ENCODE measurements around the gene L3MBTL4.

L3MBTL4 gene

GRCh38 chr18:5977022-5977421 is 437.7 kb downstream of the L3MBTL4 start:
- H3K4me1 Mint-ChIP-seq: peaks cover 29 to 55% of the 10 kb centered on the region in 2 donors
- no peak overlapping the region for H3K4me3 Mint-ChIP-seq
- ATAC-seq (replicated peaks): no peak
- peak overlapping the region; percentile 57 for H3K27ac Mint-ChIP-seq
- no peaks in the 10 kb centered on the region for H3K27me3 Mint-ChIP-seq
- H3K9me3 Mint-ChIP-seq: peaks cover 0 to 1% of the 10 kb centered on the region in 2 donors
- H3K36me3 Mint-ChIP-seq: peaks cover 5 to 7% of the 10 kb centered on the region in 2 donors
- no peak for DNase-seq

GRCh38 chr18:5975111-5976002 is 439.4 kb downstream of the L3MBTL4 start:
- Mint-ChIP-seq H3K27me3 (no peaks in the 10 kb centered on the region), H3K36me3 (peaks cover 5 to 7% of the 10 kb centered on the region in 2 donors), H3K4me3 (peak overlapping the region; percentile 48 to 69), H3K4me1 (peaks cover 29 to 57% of the 10 kb centered on the region in 2 donors), H3K27ac (peak overlapping the region; percentile 78), H3K9me3 (peaks cover 0 to 1% of the 10 kb centered on the region in 2 donors)
- peak; percentile 6 for DNase-seq
- ATAC-seq (replicated peaks): peak; percentile 95 to 97

- DNase-seq (no peak), ATAC-seq (replicated peaks) (peak; percentile 61 to 63)
- Mint-ChIP-seq H3K36me3 (peaks cover 5 to 7% of the 10 kb centered on the region in 2 donors), H3K4me1 (peaks cover 29 to 51% of the 10 kb centered on the region in 2 donors), H3K9me3 (peaks cover 0 to 1% of the 10 kb centered on the region in 2 donors), H3K4me3 (peak overlapping the region in 1 of 2 donors; percentile 69), H3K27me3 (no peaks in the 10 kb centered on the region), H3K27ac (peak overlapping the region; percentile 78)
Observed at GRCh38 chr18:5974696-5975095, 440.0 kb downstream of the L3MBTL4 start.

- H3K4me3 Mint-ChIP-seq: no peak overlapping the region
- DNase-seq: no peak
- H3K27ac Mint-ChIP-seq: no peak overlapping the region
- ATAC-seq (replicated peaks): no peak
- peaks cover 5 to 7% of the 10 kb centered on the region in 2 donors for H3K36me3 Mint-ChIP-seq
- no peaks in the 10 kb centered on the region for H3K27me3 Mint-ChIP-seq
- peaks cover 29 to 49% of the 10 kb centered on the region in 2 donors for H3K4me1 Mint-ChIP-seq
- peaks cover 0 to 1% of the 10 kb centered on the region in 2 donors for H3K9me3 Mint-ChIP-seq
Observed at GRCh38 chr18:5973099-5973498, 441.6 kb downstream of the L3MBTL4 start.

GRCh38 chr18:5972298-5972697 is 442.4 kb downstream of the L3MBTL4 start:
- H3K36me3 Mint-ChIP-seq: peaks cover 7 to 10% of the 10 kb centered on the region in 2 donors
- peaks cover 0 to 1% of the 10 kb centered on the region in 2 donors for H3K9me3 Mint-ChIP-seq
- no peak for DNase-seq
- H3K27me3 Mint-ChIP-seq: no peaks in the 10 kb centered on the region
- peak; percentile 15 to 26 for ATAC-seq (replicated peaks)
- no peak overlapping the region for H3K4me3 Mint-ChIP-seq
- H3K4me1 Mint-ChIP-seq: peaks cover 28 to 47% of the 10 kb centered on the region in 2 donors
- no peak overlapping the region for H3K27ac Mint-ChIP-seq

- Mint-ChIP-seq H3K9me3 (peaks cover 0 to 1% of the 10 kb centered on the region in 2 donors), H3K4me1 (peaks cover 11 to 27% of the 10 kb centered on the region in 2 donors)
- no peak for ATAC-seq (replicated peaks)
Observed at GRCh38 chr18:5969989-5970403, 444.7 kb downstream of the L3MBTL4 start.

GRCh38 chr18:5969355-5969988 is 445.2 kb downstream of the L3MBTL4 start:
- no peaks in the 10 kb centered on the region for H3K9me3 Mint-ChIP-seq
- peaks cover 4 to 7% of the 10 kb centered on the region in 2 donors for H3K36me3 Mint-ChIP-seq
- H3K4me1 Mint-ChIP-seq: peaks cover 7 to 22% of the 10 kb centered on the region in 2 donors
- no peak for DNase-seq
- no peak overlapping the region for H3K4me3 Mint-ChIP-seq
- H3K27ac Mint-ChIP-seq: no peak overlapping the region
- ATAC-seq (replicated peaks): no peak
- H3K27me3 Mint-ChIP-seq: no peaks in the 10 kb centered on the region

More at GRCh38 chr18:5969989-5970403, 444.7 kb downstream of the L3MBTL4 start:
- DNase-seq: no peak
- Mint-ChIP-seq H3K36me3 (peaks cover 7 to 8% of the 10 kb centered on the region in 2 donors), H3K27ac (no peak overlapping the region), H3K27me3 (no peaks in the 10 kb centered on the region), H3K4me3 (no peak overlapping the region)

- H3K27ac Mint-ChIP-seq: no peak overlapping the region
- no peak for DNase-seq
- no peaks in the 10 kb centered on the region for H3K9me3 Mint-ChIP-seq
- no peaks in the 10 kb centered on the region for H3K27me3 Mint-ChIP-seq
- H3K4me1 Mint-ChIP-seq: peaks cover 6 to 12% of the 10 kb centered on the region in 2 donors
- no peak overlapping the region for H3K4me3 Mint-ChIP-seq
- ATAC-seq (replicated peaks): no peak
- peaks cover 3 to 7% of the 10 kb centered on the region in 2 donors for H3K36me3 Mint-ChIP-seq
Observed at GRCh38 chr18:5967666-5968065, 447.0 kb downstream of the L3MBTL4 start.

GRCh38 chr18:5967007-5967406 is 447.7 kb downstream of the L3MBTL4 start:
- no peak for DNase-seq
- Mint-ChIP-seq H3K36me3 (peaks cover 3 to 6% of the 10 kb centered on the region in 2 donors), H3K27ac (no peak overlapping the region), H3K4me3 (no peak overlapping the region), H3K9me3 (no peaks in the 10 kb centered on the region), H3K27me3 (no peaks in the 10 kb centered on the region), H3K4me1 (peaks cover 0 to 5% of the 10 kb centered on the region in 2 donors)
- ATAC-seq (replicated peaks): no peak

GRCh38 chr18:5966514-5966913 is 448.2 kb downstream of the L3MBTL4 start:
- ATAC-seq (replicated peaks): no peak
- H3K4me3 Mint-ChIP-seq: no peak overlapping the region
- peaks cover 0 to under 1% of the 10 kb centered on the region in 2 donors for H3K4me1 Mint-ChIP-seq
- no peaks in the 10 kb centered on the region for H3K9me3 Mint-ChIP-seq
- no peak overlapping the region for H3K27ac Mint-ChIP-seq
- no peaks in the 10 kb centered on the region for H3K27me3 Mint-ChIP-seq
- peaks cover 3 to 9% of the 10 kb centered on the region in 2 donors for H3K36me3 Mint-ChIP-seq
- DNase-seq: no peak

- peaks cover 3 to 9% of the 10 kb centered on the region in 2 donors for H3K36me3 Mint-ChIP-seq
- H3K4me3 Mint-ChIP-seq: no peak overlapping the region
- DNase-seq (no peak), ATAC-seq (replicated peaks) (no peak)
- no peaks in the 10 kb centered on the region for H3K4me1 Mint-ChIP-seq
- no peaks in the 10 kb centered on the region for H3K9me3 Mint-ChIP-seq
- H3K27me3 Mint-ChIP-seq: no peaks in the 10 kb centered on the region
- no peak overlapping the region for H3K27ac Mint-ChIP-seq
Observed at GRCh38 chr18:5964996-5965395, 449.7 kb downstream of the L3MBTL4 start.

GRCh38 chr18:5964596-5964995 is 450.1 kb downstream of the L3MBTL4 start:
- DNase-seq: no peak
- no peak for ATAC-seq (replicated peaks)
- H3K4me1 Mint-ChIP-seq: no peaks in the 10 kb centered on the region
- H3K27ac Mint-ChIP-seq: no peak overlapping the region
- H3K27me3 Mint-ChIP-seq: no peaks in the 10 kb centered on the region
- H3K36me3 Mint-ChIP-seq: peaks cover 3 to 9% of the 10 kb centered on the region in 2 donors
- H3K4me3 Mint-ChIP-seq: no peak overlapping the region
- no peaks in the 10 kb centered on the region for H3K9me3 Mint-ChIP-seq

GRCh38 chr18:5964108-5964507 is 450.6 kb downstream of the L3MBTL4 start:
- ATAC-seq (replicated peaks) (no peak), DNase-seq (no peak)
- Mint-ChIP-seq H3K27ac (no peak overlapping the region), H3K9me3 (no peaks in the 10 kb centered on the region), H3K4me3 (no peak overlapping the region), H3K27me3 (no peaks in the 10 kb centered on the region), H3K36me3 (peaks cover 3 to 9% of the 10 kb centered on the region in 2 donors), H3K4me1 (no peaks in the 10 kb centered on the region)

- H3K36me3 Mint-ChIP-seq: peaks cover 3 to 9% of the 10 kb centered on the region in 2 donors
- no peaks in the 10 kb centered on the region for H3K4me1 Mint-ChIP-seq
- no peak for DNase-seq
- no peaks in the 10 kb centered on the region for H3K27me3 Mint-ChIP-seq
- no peak for ATAC-seq (replicated peaks)
- H3K9me3 Mint-ChIP-seq: no peaks in the 10 kb centered on the region
- H3K27ac Mint-ChIP-seq: no peak overlapping the region
- H3K4me3 Mint-ChIP-seq: no peak overlapping the region
Observed at GRCh38 chr18:5963267-5963666, 451.4 kb downstream of the L3MBTL4 start.

Data from stimulated activated naive B cell treated with anti-CD40 and anti-IgM and Interleukin-4, amounts not matched to agents 10 μg/mL and 1 μg/mL and 100 μg/mL, for 72 hours (primary cell).